Glutamatergic neuron (in vitro differentiated cells): ENCODE results near the gene HEATR1. TPM values are rescaled to one million over a fixed set of nuclear protein-coding genes. Genes with fewer than 3 reads are reported as not detected.

Source experiments
- DNase-seq: peaks from one replicate; pipeline ENCODE4 v3.0.0; 2022
- H3K27ac Mint-ChIP-seq: one replicate; pipeline ENCODE4 v1.8.0; 2020; ENCODE audit warnings: mild to moderate bottlenecking, mixed read lengths, inconsistent platforms; ENCODE audit not compliant: unreplicated experiment
- H3K27me3 Mint-ChIP-seq: one replicate; pipeline ENCODE4 v1.8.0; 2020; ENCODE audit warnings: mild to moderate bottlenecking, moderate library complexity, mixed read lengths, inconsistent platforms; ENCODE audit not compliant: unreplicated experiment
- H3K36me3 Mint-ChIP-seq: one replicate; pipeline ENCODE4 v1.8.0; 2020; ENCODE audit warnings: mild to moderate bottlenecking, mixed read lengths, inconsistent platforms; ENCODE audit not compliant: unreplicated experiment
- H3K4me1 Mint-ChIP-seq: one replicate; pipeline ENCODE4 v1.8.0; 2020; ENCODE audit warnings: mild to moderate bottlenecking, low read depth, mixed read lengths, inconsistent platforms; ENCODE audit not compliant: unreplicated experiment
- H3K4me3 Mint-ChIP-seq: one replicate; pipeline ENCODE4 v1.8.0; 2020; ENCODE audit warnings: mild to moderate bottlenecking, mixed read lengths, inconsistent platforms; ENCODE audit not compliant: unreplicated experiment
- H3K9me3 Mint-ChIP-seq: one replicate; pipeline ENCODE4 v1.8.0; 2020; ENCODE audit warnings: mild to moderate bottlenecking, moderate library complexity, mixed read lengths, inconsistent platforms; ENCODE audit not compliant: unreplicated experiment
- total RNA-seq: library from RNA; stranded (reverse); fragmentation: NEBNext Ultra II Directional; extraction: Animal tissue kit (Norgen Biotek cat#: 25700); gene quantifications from one replicate; pipeline ENCODE4 v1.2.1, GENCODE V29; 2021; ENCODE audit not compliant: unreplicated experiment
- TF ChIP-seq, protein P1 (sequence below): fragments of 200-600 bp; sonication (generic); IDR thresholded peaks from one replicate; pipeline ENCODE4 v1.5.0; 2021; ENCODE audit not compliant: partially characterized antibody, unreplicated experiment

HEATR1 gene
- total RNA-seq, 1 donor from 2014 or later = 31.7 TPM

GRCh38 chr1:236548452-236548851, 55.9 kb downstream of the HEATR1 start:
- H3K9me3 Mint-ChIP-seq = no peaks in the 10 kb centered on the region
- H3K36me3 Mint-ChIP-seq = peaks cover 6% of the 10 kb centered on the region
- no peak overlapping the region for H3K27ac Mint-ChIP-seq
- H3K4me3 Mint-ChIP-seq = no peak overlapping the region
- peaks cover 6% of the 10 kb centered on the region for H3K27me3 Mint-ChIP-seq
- TF ChIP-seq, protein P1, sequence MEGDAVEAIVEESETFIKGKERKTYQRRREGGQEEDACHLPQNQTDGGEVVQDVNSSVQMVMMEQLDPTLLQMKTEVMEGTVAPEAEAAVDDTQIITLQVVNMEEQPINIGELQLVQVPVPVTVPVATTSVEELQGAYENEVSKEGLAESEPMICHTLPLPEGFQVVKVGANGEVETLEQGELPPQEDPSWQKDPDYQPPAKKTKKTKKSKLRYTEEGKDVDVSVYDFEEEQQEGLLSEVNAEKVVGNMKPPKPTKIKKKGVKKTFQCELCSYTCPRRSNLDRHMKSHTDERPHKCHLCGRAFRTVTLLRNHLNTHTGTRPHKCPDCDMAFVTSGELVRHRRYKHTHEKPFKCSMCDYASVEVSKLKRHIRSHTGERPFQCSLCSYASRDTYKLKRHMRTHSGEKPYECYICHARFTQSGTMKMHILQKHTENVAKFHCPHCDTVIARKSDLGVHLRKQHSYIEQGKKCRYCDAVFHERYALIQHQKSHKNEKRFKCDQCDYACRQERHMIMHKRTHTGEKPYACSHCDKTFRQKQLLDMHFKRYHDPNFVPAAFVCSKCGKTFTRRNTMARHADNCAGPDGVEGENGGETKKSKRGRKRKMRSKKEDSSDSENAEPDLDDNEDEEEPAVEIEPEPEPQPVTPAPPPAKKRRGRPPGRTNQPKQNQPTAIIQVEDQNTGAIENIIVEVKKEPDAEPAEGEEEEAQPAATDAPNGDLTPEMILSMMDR = no peak
- no peak for DNase-seq
- peaks cover 2% of the 10 kb centered on the region for H3K4me1 Mint-ChIP-seq

- Mint-ChIP-seq H3K36me3 (peaks cover 9% of the 10 kb centered on the region), H3K4me1 (peaks cover 12% of the 10 kb centered on the region), H3K9me3 (no peaks in the 10 kb centered on the region), H3K27ac (no peak overlapping the region), H3K27me3 (peaks cover 6% of the 10 kb centered on the region), H3K4me3 (no peak overlapping the region)
- TF ChIP-seq, protein P1 = no peak
- no peak for DNase-seq
Observed at GRCh38 chr1:236545621-236546169, 58.6 kb downstream of the HEATR1 start.

- no peaks in the 10 kb centered on the region for H3K9me3 Mint-ChIP-seq
- TF ChIP-seq, protein P1 = peak; percentile 65
- H3K27me3 Mint-ChIP-seq = peaks cover 6% of the 10 kb centered on the region
- H3K4me1 Mint-ChIP-seq = peaks cover 12% of the 10 kb centered on the region
- H3K36me3 Mint-ChIP-seq = peaks cover 9% of the 10 kb centered on the region
- peak overlapping the region; percentile 10 for H3K27ac Mint-ChIP-seq
- H3K4me3 Mint-ChIP-seq = no peak overlapping the region
- peak; percentile 62 for DNase-seq
Observed at GRCh38 chr1:236543065-236543669, 61.1 kb downstream of the HEATR1 start.

GRCh38 chr1:236541710-236542109, 62.6 kb downstream of the HEATR1 start:
- no peak for DNase-seq
- TF ChIP-seq, protein P1 = no peak
- Mint-ChIP-seq H3K36me3 (peaks cover 9% of the 10 kb centered on the region), H3K27ac (no peak overlapping the region), H3K9me3 (no peaks in the 10 kb centered on the region), H3K27me3 (peaks cover 6% of the 10 kb centered on the region), H3K4me3 (no peak overlapping the region), H3K4me1 (peaks cover 12% of the 10 kb centered on the region)

DNA sequence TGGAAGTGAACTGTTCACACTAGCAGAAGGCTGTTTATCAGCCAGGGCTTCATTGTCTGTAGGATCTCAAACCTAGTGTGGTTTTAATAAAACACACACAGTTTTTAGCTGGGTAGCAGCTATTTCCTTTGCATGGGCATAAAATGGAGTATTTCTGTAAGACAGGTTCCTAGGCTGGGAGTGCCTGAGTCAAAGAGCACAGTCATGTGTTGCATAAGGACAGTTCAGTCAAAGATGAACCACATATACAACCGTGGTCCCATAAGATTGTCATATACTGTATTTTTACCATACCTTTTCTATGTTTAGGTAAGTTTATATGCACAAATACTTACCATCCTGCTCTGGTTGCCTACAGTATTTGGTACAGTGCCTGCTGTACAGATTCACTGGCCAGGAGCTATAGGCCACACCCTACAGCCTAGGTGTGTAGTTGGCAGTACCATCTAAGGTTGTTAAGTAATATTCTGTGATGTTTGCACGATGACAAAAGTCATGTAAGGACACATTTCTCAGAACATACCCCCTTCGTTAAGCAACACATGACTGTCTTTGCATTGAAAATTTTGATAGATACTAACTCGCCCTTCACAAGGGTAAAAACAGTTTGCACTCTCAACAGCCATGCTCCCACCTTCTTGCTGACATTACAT, 63.4 kb downstream of the HEATR1 start:
- no peak overlapping the region for H3K4me3 Mint-ChIP-seq
- H3K4me1 Mint-ChIP-seq = peaks cover 18% of the 10 kb centered on the region
- no peak for DNase-seq
- H3K9me3 Mint-ChIP-seq = no peaks in the 10 kb centered on the region
- H3K27ac Mint-ChIP-seq = no peak overlapping the region
- peaks cover 9% of the 10 kb centered on the region for H3K36me3 Mint-ChIP-seq
- H3K27me3 Mint-ChIP-seq = peaks cover 6% of the 10 kb centered on the region
- TF ChIP-seq, protein P1 = no peak
